Erythroblast (primary cell): ENCODE results near the gene MOSPD3.

Source experiments
- GATA1 ChIP-seq: IDR thresholded peaks from 2 replicates; pipeline ENCODE4 v1.6.1; 2011; ENCODE audit warnings: low read depth, mild to moderate bottlenecking, control low read depth, low read length, moderate library complexity
- POLR2A ChIP-seq: IDR thresholded peaks from 2 replicates; pipeline ENCODE4 v1.6.1; 2011; ENCODE audit warnings: mild to moderate bottlenecking, low read length

DNA sequence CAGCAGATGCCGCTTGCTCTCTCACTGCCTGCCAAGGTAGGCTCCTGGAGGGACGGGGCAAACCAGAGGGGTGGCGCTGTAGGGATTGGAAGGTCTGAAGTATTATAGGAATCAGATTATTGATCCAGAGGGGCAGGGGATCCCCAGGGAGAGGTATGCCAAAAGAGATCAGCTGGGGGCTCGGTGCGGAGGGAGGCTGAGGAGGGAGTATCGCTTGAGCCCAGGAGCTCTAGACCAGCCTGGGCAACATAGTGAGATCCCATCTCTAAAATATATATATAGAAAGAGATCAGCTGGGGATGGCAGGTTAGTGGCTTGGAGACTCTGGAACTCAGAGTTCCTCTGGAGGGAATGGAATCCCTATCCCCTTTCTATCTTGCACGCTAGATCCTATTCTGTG, 17.2 kb upstream of the MOSPD3 start:
- TF ChIP-seq POLR2A (no peak), GATA1 (no peak)
